ENCODE data around the gene C10orf105.

DNA sequence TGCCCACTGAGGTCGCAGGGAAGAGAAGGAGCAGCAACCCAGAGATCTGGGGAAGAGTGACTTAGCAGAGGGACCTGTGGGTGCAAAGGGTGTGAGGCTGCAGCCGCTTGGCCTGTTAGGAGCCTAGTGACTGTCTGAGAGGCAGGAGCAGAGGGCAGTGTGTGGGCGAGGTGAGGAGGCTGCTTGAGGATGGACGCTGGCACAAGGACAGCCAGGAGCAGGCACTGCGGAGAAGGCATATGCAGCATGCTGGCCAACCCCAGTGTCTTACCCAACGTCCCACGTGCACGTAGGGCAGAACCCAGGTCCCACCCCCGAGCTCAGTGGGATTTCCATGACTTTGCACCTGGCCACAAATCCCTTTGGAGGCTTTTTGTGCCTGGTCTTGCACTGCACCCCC, 54.1 kb downstream of the C10orf105 start:
- TF ChIP-seq GATA2 (IDR thresholded peaks at IDR 0.05; ENCODE audit: low read depth, low read length): no peak
- TF ChIP-seq GATA3 (IDR thresholded peaks at IDR 0.05; ENCODE audit: low read depth, low read length): no peak
